Posterior vena cava (tissue), 2 donors: ENCODE measurements around the gene PRR11. TPM values are rescaled to one million over a fixed set of nuclear protein-coding genes. Genes with fewer than 3 reads are reported as not detected.
"Not testable (repeated sequence)": the region's sequence is repeated elsewhere in the genome, so short reads cannot be mapped to it uniquely, and the experiment has no call there.

Source experiments
- DNase-seq: peaks from one replicate; pipeline ENCODE4 v3.0.0-alpha.2; 2020; ENCODE audit warnings: low spot score
- intact Hi-C, 2 donors: fragments of 100-400 bp; cut with DNase I; formaldehyde crosslinking; loops; one replicate each; pipeline versions ENCODE4 v1.14.1 to v1.14.2; 2022 to 2023
- long read RNA-seq, 2 donors: library from polyadenylated mRNA; unstranded; transcript quantifications; one replicate each; pipeline ENCODE4 v2.0.0, GENCODE V29; 2020 to 2021
- total RNA-seq, 2 donors: library from RNA; stranded (reverse); fragmentation: NEBNext Ultra II Directional; extraction: Animal tissue kit (Norgen Biotek cat#: 25700); gene quantifications; one replicate each; pipeline ENCODE4 v1.2.1, GENCODE V29; 2021
- donor health status: DM: yes; HTN: yes; CAD: no.
- donor health status: DM: yes; HTN: yes; CAD: no.

PRR11 gene
- 1 to 10 TPM in 1 of 2 donors, under 1 TPM in 1; 0.81 to 2.0 TPM for total RNA-seq
- long read RNA-seq, donor 1 = 0 reads
- long read RNA-seq, donor 2, partial matches to known transcripts = 0 of 3 reads
- long read RNA-seq, donor 2, other reads (novel, unspliced or antisense) = 3 of 3 reads

GRCh38 chr17:59155439-59156177 is at the start of gene PRR11:
Gene PRR11 (plus strand): TSS chr17:59155746. CDS start chr17:59169753, 14,007 bp downstream.
- peak; percentile 97 for DNase-seq
- intact Hi-C loops = no loop called here

GRCh38 chr17:59105852-59106462 is 49.6 kb upstream of the PRR11 start:
- DNase-seq = peak; percentile 89
- intact Hi-C loops = no loop called here

GRCh38 chr17:59106463-59107305 is 48.9 kb upstream of the PRR11 start, which contains the start of gene TRIM37:
Gene TRIM37 (minus strand): TSS chr17:59106880. CDS start chr17:59106461, 419 bp downstream.
- intact Hi-C loops = no loop called here
- peak; percentile 100 for DNase-seq

- DNase-seq = no peak
- intact Hi-C loops = no loop called here
These were observed 48.3 kb upstream of the PRR11 start for GRCh38 chr17:59107306-59107670.

GRCh38 chr17:59108400-59109102 is 47.0 kb upstream of the PRR11 start:
- intact Hi-C loops = no loop called here
- no peak for DNase-seq

- DNase-seq = no peak
- intact Hi-C loops = no loop called here
These were observed 44.6 kb upstream of the PRR11 start for GRCh38 chr17:59110973-59111372.

GRCh38 chr17:59111539-59111938 is 44.0 kb upstream of the PRR11 start:
- no peak for DNase-seq
- intact Hi-C loops = no loop called here

GRCh38 chr17:59115474-59115873 is 40.1 kb upstream of the PRR11 start:
- DNase-seq = no peak
- intact Hi-C loops = no loop called here

- intact Hi-C loops = no loop called here
- DNase-seq = no peak
These were observed 33.6 kb upstream of the PRR11 start for GRCh38 chr17:59121901-59122480.

GRCh38 chr17:59124665-59125064 is 30.9 kb upstream of the PRR11 start:
- DNase-seq = no peak
- intact Hi-C loops = no loop called here

- no peak for DNase-seq
- intact Hi-C loops = no loop called here
These were observed 28.6 kb upstream of the PRR11 start for GRCh38 chr17:59126809-59127417.

- intact Hi-C loops = no loop called here
- no peak for DNase-seq
These were observed 25.7 kb upstream of the PRR11 start for GRCh38 chr17:59129814-59130213.

- intact Hi-C loops = no loop called here
These were observed 24.4 kb upstream of the PRR11 start for GRCh38 chr17:59131131-59131530.

GRCh38 chr17:59138339-59138738 is 17.2 kb upstream of the PRR11 start:
- DNase-seq, intact Hi-C loops: not testable (repeated sequence)

More at GRCh38 chr17:59131131-59131530, 24.4 kb upstream of the PRR11 start:
- DNase-seq = no peak

- intact Hi-C loops = no loop called here
- DNase-seq = no peak
These were observed 15.6 kb upstream of the PRR11 start for GRCh38 chr17:59139939-59140338.

GRCh38 chr17:59141860-59142259 is 13.7 kb upstream of the PRR11 start:
- intact Hi-C loops = no loop called here
- no peak for DNase-seq

- no peak for DNase-seq
- intact Hi-C loops = no loop called here
These were observed 9.9 kb upstream of the PRR11 start for GRCh38 chr17:59145571-59146096.

- intact Hi-C loops = no loop called here
- DNase-seq = no peak
These were observed 6.5 kb upstream of the PRR11 start for GRCh38 chr17:59149051-59149450.
